ENCODE data around the gene EIF4E1B.
"Not testable (repeated sequence)": the region's sequence is repeated elsewhere in the genome, so short reads cannot be mapped to it uniquely, and the experiment has no call there.

The EIF4E1B gene, protein sequence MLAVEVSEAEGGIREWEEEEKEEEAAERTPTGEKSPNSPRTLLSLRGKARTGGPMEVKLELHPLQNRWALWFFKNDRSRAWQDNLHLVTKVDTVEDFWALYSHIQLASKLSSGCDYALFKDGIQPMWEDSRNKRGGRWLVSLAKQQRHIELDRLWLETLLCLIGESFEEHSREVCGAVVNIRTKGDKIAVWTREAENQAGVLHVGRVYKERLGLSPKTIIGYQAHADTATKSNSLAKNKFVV

DNA sequence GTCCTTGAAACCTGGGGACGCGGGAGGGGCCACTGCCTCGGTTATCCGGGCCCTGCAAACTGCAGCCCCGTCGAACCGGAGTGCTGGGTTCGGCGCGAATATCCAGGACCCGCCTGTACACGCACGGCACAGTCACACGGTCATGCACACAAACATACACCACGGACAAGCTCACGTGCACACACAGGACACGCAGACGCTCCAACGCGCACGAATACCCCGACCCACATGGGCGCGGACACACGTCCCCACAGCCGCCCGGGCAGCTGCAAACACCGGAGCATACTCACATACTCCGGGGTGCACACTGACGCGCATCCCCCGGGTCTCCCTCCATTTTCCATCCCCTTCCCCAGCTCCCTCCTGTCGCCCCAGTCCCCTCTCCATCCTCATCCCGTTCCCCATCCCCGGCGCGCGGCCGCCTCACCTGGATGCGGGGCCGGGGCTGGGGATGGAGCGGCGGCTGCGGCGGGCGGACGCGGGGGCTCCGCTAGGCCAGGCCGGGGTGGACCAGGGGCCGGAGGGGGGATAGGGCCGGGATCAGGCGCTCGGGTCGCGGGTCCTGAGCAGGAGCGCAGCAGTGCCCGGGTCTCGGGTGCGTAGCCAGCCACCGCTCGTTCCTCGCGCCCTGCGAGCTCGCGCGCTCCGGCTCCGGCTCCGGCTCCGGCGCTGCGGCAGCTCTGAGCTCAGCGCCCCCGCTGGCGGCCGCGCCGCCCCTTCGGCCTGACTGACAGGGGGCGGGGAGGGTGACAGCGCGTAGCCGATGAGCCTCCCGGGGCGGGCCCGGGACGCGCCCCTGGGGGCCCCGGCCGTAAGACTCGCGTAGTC lies at the start of gene EIF4E1B, which contains the start of gene SNCB:
Gene EIF4E1B, plus strand, starts transcription at position 823 of the 828 bp plus-strand sequence. CDS start 12,113 bp downstream, outside the sequence.
Gene SNCB, minus strand, starts transcription at position 682 of the 828 bp plus-strand sequence. CDS start 880 bp downstream, outside the sequence.
- DNase-seq (ENCODE audit: low read depth in 3 of 3, low spot score in 1 of 3) = no peak

DNA sequence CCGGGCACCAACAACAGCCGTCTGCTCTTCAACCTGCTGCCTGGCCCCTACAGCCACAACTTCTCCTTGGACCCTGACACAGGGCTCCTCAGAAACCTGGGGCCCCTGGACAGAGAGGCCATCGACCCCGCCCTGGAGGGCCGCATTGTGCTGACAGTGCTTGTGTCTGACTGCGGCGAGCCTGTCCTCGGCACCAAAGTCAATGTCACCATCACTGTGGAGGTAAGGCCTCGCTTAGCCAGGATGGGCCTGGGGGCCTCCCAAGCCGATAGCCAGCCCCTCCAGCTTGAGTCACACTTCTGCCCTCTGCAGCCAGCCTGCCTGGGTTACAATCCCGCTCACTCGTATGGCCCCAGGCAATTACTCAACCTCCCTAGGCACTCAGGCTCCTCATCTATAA lies 49.1 kb upstream of the EIF4E1B start:
- DNase-seq (ENCODE audit: low read depth in 3 of 3, low spot score in 1 of 3) = no peak

DNA sequence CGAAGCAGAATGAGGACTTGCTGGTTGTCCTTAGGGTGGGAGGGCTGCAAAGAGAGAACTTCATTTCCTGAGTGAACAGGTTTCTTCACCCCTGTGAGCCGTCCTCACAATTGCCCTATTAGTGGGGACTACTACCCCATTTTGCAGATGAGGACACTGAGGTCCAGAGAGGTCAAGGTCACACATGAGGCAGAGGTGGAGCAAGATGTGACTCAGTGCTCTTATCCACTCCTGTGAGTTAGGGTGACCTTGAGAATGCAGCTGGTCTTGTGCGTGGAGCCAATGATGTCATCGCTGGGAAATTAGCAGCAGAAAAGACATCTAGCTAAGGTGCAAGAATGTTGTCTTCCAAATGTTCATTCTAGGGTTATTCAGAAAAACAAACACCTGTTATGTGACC lies 47.4 kb upstream of the EIF4E1B start:
- DNase-seq (ENCODE audit: low read depth in 3 of 3, low spot score in 1 of 3) = no peak

DNA sequence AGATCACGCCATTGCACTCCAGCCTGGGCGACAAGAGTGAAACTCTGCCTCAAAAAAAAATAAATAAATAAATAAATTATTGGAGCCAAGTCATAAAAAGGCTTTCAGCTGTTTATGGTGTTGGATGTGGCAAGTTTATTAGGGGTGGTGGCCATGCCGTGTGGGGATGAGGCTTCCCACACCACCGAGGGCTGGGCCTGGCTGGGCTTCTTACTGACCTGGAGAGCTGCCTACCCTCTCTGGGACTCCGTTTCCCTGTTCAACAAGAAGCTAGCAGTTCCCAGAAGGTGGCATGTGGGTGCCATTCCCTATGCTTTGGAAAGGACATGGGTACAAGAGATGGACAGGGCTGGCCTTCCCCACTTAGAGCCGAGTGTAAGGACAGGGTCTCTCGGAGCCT lies 43.1 kb upstream of the EIF4E1B start:
- DNase-seq (ENCODE audit: low read depth in 3 of 3, low spot score in 1 of 3) = no peak

DNA sequence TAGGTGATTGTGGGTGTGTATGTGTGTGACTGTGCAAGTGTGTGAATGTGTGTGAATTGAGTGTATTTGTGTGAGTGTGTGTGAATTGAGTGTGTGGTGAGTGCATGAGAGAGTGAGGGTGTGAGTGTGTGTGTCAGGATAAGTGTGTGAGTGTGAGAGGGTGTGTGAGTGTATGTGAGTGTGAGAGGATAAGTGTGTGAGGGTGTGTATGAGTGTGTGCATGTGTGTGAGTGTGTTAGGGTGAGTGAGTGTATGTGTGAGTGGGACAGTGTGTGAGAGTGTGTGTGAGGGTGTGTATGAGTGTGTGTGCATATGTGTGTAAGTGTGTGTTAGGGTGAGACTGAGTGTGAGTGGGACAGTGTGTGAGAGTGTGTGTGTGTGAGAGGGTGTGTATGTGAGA lies 42.2 kb upstream of the EIF4E1B start:
- no peak for DNase-seq (ENCODE audit: low read depth in 3 of 3, low spot score in 1 of 3)

DNA sequence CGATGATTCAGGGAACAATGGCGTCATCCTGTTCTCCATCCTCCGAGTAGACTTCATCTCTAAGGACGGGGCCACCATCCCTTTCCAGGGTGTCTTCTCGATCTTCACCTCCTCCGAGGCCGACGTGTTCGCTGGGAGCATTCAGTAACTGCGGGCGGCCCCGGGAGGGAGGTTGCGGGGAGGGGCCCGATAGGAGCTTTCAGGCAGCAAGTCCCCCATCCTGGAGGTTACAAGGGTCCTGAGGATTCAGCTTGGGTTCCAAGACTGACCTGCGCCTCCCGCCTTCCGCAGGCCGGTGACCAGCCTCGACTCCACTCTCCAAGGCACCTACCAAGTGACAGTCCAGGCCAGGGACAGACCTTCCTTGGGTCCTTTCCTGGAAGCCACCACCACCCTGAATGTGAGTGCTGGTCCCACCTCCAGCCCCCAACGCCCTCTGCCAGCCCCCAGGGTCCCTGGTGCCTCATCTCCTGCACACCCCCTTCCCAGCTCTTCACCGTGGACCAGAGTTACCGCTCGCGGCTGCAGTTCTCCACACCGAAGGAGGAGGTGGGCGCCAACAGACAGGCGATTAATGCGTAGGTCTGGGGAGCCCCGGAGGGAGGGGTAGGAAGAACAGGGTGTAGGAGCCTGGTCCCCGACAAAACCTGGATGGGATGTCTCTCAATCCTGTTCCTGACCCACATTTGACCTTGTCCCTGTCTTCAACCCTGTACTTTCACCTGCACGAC lies 41.3 kb upstream of the EIF4E1B start:
- DNase-seq (ENCODE audit: low read depth in 3 of 3, low spot score in 1 of 3) = no peak

DNA sequence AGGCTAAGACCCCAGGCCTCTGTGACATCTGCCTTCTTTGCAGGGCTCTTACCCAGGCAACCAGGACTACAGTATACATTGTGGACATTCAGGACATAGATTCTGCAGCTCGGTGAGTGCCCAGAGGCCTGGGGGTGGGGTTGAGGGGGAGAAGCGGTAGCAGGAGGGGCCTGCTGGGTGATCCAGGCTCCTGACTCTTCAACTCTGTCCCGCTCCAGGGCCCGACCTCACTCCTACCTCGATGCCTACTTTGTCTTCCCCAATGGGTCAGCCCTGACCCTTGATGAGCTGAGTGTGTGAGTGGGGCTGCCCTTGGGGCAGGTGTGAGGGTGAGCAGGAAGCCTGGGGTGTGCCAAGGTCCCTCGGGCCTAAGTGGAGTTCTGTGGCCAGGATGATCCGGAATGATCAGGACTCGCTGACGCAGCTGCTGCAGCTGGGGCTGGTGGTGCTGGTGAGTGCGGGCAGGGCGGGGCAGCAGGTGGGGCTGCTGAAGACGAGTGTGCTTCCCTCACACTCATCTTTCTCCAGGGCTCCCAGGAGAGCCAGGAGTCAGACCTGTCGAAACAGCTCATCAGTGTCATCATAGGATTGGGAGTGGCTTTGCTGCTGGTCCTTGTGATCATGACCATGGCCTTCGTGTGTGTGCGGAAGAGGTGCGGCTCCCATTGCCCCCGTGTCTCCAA lies 40.3 kb upstream of the EIF4E1B start:
- no peak for DNase-seq (ENCODE audit: low read depth in 3 of 3, low spot score in 1 of 3)

DNA sequence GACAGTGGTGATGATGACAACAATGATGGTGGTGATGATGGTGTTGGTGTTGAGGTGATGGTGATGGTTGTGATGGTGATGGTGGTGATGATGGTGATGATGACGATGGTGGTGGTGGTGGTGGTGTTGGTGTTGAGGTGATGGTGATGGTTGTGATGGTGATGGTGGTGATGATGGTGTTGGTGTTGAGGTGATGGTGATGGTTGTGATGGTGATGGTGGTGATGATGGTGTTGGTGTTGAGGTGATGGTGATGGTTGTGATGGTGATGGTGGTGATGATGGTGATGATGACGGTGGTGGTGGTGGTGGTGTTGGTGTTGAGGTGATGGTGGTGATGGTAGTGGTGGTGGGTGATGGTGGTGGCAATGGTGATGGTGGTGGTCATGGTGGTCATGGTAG lies 38.8 kb upstream of the EIF4E1B start:
- DNase-seq (ENCODE audit: low read depth in 3 of 3, low spot score in 1 of 3) = not testable (repeated sequence)

DNA sequence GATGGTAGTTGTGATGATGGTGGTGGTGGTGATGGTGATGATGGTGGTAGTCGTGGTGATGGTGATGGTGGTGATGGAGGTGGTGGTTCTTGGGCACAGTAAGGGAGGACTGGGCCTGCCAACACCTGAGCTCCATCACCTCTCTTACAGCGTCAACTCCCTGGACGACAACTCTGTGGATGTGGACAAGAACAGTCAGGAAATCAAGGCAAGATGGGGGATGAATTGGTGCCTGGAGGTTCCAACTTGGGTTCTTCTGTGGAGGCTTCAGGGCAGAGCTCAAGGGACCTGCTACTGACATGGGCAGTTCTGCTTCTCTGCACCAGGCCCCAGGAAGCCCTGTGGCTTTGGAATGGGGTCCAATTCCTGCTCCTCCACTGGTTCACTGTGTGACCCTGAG lies 37.9 kb upstream of the EIF4E1B start:
- DNase-seq (ENCODE audit: low read depth in 3 of 3, low spot score in 1 of 3) = no peak

DNA sequence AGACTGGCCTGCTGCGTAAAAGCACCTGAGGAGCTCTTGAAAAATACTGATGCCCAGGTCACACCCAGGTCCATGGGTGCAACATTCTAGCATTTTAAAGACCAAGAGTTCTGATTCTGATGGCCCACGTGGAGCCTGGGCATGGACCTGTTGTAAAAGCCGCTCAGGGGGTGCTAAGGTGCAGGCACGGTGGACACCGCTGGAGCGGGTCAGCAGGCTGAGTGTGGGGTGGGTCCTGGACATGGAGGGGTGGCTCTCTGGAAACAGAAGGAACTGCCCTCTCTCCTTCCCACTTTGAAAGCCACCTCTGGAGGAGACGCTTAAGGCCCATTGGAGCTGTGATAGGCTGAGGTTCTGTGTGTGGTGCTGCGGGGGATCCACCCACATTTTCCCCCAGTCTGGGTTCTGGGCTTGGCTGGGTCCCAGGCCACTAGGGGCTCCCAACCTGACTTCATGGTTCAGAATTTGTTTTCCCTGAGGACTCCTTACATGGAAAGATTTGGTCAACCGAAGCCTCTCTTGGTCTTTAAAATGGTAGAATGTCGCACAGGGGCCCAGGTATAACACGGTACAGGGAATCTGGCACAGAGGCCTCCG lies 37.1 kb upstream of the EIF4E1B start:
- DNase-seq (ENCODE audit: low read depth in 3 of 3, low spot score in 1 of 3) = no peak

DNA sequence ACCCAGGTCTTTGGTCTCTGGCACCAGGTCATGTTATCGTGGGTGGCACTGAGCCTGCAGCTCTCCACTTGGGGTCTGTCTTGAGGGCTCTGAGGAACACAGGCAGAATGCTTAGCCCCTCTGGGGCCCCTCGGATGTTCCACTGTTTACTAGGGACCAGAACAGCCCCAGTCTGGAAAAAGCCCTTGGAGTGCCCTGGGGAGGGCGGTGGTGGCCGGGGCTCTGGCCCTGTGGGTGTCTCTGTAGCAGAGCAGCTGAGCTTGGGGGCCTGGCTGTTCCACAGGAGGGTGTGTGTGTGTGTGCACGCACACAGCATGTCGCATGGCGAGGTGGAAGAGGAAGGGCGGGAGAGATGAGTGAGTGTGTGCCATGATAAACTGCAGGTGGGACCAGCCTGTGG lies 35.9 kb upstream of the EIF4E1B start:
- no peak for DNase-seq (ENCODE audit: low read depth in 3 of 3, low spot score in 1 of 3)

DNA sequence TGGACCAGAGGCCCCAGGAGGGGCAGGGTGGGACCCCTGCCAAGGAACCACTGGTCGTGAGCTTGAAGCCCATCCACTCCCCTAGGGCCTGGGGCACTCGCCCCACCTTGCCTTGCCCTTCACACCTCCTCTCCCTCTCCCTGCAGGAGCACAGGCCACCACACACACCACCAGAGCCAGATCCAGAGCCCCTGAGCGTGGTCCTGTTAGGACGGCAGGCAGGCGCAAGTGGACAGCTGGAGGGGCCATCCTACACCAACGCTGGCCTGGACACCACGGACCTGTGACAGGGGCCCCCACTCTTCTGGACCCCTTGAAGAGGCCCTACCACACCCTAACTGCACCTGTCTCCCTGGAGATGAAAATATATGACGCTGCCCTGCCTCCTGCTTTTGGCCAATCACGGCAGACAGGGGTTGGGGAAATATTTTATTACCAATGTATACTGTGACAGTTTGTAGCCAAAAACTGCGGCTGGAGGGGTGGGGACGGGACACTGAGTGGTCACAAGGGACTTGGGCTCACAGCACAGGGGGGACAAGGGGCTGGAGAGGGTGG lies 35.0 kb upstream of the EIF4E1B start:
- DNase-seq (ENCODE audit: low read depth in 3 of 3, low spot score in 1 of 3) = no peak

DNA sequence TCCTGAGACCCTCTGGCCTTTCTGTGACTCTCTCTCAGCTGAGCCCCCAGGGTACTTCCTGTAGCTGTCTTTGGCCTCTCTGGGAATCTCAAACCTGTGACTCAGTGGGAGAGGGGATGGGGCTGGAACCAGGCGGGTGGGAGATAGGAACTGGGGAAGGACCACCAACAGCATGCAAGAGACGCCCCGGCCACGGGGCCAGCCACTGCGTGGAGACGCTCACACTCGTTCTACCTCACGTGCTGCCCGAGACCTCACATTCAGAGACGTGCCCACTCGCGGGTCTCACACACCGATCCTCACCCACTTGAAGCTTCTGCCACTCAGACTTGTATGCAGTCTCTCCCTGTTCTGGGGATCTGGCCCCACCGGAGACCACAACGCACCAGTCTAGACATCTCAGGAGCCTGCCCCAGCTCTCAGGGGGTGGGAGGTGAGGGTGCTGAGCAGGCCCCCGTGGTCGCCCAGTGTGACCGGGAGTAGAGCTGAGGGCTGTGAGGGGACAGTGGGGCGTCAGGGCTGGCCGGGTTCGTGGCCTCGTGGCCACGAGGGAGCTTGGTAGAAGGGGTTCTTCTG lies 34.3 kb upstream of the EIF4E1B start:
- DNase-seq (ENCODE audit: low read depth in 3 of 3, low spot score in 1 of 3) = no peak

DNA sequence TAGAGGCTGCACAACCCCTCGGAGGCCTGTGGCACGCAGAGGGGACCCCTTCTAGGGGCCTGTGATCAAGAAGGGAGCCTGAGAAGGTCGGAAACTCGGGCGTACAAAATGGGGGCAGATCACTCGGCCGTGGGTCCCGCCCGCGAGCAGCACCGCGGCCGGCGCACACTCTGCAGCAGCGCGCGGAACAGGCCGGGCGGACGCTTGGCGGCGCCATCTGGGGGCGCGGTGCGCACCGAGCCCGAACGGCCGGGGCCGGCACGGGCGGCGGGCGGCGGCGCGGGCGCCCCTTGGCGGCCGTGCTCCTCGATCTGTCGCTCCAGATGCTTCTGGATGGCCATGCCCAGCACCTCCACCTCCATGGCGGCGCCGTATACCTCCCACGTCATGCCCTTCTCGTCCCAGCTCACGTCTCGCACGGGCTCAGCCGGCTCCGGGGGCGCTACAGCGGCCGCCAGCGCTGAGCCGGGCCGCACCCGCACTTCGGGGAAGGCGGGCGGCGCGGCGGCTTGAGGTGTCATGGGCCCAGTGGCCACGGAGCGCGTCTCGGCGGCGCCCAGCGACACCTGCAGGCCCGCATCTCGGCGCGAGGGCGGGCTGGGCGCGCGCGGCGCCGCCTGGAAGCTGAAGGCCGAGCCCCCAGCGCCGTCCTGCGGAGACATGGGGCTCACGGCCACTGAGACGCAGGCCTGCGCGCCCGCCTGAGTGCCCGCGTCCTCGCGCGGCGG lies 33.6 kb upstream of the EIF4E1B start:
- peak in 2 of 3 donors; percentile 47 to 56 for DNase-seq (ENCODE audit: low read depth in 3 of 3, low spot score in 1 of 3)

DNA sequence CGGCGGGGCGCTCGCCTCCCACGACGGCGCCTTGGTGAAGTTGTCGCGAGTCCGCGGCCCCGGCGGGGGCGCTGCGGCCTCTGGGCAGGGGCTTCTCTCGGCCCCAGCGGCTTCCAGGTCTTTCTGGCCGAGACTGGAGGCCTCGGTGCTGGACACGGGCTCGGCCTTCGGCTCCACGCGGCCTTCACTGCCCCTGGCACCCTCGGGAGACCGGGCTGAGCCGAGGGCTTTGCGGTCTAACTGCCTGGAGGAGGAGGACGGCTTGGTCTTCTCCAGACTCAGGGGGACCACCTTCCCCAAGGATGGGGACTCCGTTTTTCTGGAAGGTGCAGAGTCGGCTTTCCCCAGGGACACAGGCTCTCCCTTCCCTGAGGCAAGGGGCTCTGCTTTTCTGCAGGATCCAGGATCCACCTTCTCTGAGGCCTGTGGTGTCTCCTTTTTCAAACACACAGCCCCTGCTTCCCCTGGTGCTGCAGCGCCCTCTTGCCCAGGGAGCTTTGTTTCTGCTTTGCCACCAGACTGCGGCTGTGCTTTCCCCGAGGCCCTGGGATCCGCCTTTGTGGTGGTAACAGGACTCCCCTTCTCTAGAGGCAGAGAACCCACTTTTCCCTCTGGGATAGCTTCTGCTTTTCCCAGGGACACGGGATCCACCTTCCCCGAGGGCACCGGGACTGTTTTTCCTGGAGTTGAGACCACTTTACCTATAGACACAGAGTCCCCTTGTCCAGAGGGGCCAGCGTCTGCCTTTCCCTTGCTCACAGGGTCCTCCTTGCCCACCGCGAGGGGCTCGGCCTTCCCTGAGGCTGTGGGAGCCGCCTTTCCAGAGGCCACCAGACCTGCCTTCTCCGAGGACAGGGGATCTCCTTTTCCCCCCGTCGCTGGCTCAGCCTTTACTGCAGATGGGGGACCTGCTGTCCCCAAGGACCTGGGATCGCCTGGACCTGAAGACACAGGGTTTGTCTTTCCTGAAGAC lies 32.8 kb upstream of the EIF4E1B start:
- no peak for DNase-seq (ENCODE audit: low read depth in 3 of 3, low spot score in 1 of 3)

DNA sequence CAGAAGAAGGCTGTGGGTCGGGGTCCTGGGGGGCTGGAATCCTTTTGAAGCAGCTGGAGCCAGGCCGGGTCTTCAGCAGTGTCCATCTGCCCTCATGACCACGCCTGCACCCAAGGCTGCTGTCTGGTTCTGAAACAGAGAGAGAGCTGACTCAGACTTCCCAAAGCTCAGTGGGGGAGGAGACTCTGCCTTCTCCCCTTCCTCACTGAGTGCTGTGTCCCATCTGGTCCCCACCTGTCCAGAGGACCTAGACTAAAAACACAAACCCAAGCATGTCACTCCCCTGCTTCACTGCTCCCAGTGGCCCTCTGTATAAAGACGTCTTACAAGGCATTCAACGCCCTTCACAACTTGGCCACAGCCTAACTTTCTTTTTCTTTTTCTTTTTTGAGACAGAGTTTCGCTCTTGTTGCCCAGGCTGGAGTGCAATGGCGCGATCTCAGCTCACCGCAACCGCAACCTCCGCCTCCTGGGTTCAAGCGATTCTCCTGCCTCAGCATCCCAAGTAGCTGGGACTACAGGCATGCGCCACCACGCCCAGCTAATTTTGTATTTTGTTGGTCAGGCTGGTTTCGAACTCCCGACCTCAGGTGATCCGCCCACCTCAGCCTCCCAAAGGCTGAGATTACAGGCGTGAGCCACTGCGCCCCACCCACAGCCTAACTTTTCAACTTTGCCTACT lies 30.6 kb upstream of the EIF4E1B start:
- not testable (repeated sequence) for DNase-seq (ENCODE audit: low read depth in 3 of 3, low spot score in 1 of 3)

DNA sequence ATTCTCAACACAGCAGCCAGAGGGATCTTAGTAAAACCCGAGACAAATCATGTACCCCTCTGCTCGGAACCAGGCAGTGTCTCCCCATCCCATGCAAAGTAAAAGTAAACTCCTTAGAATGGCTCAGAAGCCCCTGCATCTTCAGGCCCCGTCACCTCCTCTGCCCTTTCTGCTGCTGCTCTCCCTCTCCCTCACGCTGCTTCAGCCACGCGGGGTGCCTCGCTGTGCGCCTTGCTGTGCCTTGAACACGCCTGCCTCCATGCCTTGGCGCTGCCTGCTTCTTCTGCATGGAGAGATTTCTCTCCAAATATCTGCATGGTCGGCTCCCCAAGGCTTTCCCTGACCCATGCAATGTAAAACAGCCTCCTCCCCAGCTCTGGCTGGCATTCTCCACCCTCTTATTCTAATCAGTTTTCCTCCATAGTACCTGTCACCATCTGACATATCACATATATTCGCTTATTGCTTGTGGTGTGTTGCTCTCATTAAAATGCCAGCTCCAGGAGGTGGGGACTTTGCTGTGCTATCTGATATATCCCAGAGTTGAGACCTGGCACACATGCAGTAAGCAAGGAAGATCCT lies 28.5 kb upstream of the EIF4E1B start:
- DNase-seq (ENCODE audit: low read depth in 3 of 3, low spot score in 1 of 3) = no peak
